GM21528 (cell line): ENCODE results near the gene OR6K2.
"Not testable (repeated sequence)": the region's sequence is repeated elsewhere in the genome, so short reads cannot be mapped to it uniquely, and the experiment has no call there.

Source experiments
- ATAC-seq: cut with Tn5 transposase; IDR thresholded peaks from one replicate; pipeline ENCODE4 v1.9.1; 2021; ENCODE audit warnings: mild to moderate bottlenecking, moderate library complexity; ENCODE audit not compliant: unreplicated experiment, low FRiP score

The OR6K2 gene, protein sequence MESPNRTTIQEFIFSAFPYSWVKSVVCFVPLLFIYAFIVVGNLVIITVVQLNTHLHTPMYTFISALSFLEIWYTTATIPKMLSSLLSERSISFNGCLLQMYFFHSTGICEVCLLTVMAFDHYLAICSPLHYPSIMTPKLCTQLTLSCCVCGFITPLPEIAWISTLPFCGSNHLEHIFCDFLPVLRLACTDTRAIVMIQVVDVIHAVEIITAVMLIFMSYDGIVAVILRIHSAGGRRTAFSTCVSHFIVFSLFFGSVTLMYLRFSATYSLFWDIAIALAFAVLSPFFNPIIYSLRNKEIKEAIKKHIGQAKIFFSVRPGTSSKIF

DNA sequence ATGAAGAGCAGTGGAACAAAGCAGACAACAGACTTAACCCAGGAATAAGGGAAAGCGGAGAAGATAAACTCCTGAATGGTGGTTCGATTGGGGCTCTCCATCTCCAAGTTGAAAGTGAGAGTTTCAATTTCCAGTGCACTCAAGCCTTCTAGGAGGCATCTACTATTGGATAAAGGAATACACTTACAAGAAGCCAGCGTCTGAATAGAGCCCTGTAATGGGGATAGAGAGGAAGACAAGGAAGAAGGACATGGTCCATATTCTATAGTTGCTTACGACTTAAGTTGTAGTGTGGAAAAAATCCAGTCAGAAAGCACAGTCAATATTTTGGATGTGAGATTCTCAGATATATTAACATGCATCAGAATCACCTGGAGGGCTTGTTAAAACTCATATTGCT, at the start of gene OR6K2:
Gene OR6K2 (minus strand): TSS at position 101 of the 400 bp plus-strand sequence. CDS start 0 bp downstream, at position 101.
- ATAC-seq = no peak

DNA sequence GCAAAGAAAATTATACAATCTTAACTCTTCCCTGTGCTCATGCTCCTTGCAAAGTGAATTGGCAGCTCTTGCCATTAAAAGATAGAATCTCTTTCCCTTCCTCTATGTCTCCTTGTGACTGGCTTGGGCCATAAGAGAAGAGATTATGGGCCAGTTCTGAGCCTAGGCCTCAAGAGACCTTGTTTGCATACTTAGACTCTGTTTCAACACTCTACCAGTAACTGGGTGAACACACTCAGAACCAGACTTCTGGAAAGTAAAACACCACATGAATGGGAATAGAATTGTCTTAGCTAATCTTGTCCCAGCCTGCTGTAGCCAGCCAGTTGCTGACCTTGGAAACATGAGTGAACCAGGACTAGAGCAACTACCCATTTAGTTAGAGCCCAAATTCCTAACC, 35.4 kb upstream of the OR6K2 start:
- ATAC-seq = no peak

DNA sequence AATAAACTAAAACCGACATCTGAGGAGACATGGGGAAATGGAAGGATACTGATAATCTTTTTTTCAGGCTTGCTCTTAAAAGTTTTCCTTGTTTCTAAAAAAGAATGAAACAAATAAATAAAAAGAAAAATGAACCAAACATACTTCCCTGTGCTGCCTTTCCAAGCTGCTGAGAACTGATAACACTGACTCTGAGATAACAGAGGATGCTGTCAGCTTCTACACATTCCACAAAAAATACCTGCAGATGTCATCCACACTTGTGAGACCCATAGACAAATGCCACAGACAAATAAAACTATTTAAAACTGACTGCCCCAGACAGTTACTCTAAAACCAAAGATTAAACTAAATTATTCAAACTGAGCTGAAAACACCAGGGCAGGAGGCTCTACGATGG, 32.1 kb upstream of the OR6K2 start:
- no peak for ATAC-seq

DNA sequence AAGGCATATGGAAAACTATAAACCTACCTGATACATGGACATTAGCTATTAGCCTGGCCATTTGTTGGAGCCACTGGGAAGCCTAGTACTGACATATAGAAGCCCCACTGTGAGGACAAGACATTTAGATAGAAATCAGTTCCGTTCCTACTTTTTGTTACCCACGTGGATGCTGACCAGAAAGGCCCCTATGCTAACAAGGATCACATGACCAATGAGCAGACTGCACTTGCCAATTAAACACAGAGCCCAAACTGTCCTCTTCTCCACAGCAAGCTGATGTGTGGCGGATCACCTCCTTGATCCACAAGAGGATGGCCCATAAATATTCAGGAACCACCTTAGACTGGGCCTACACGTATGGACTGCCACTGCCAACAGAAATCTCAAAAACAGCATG, 31.3 kb upstream of the OR6K2 start:
- ATAC-seq = no peak

DNA sequence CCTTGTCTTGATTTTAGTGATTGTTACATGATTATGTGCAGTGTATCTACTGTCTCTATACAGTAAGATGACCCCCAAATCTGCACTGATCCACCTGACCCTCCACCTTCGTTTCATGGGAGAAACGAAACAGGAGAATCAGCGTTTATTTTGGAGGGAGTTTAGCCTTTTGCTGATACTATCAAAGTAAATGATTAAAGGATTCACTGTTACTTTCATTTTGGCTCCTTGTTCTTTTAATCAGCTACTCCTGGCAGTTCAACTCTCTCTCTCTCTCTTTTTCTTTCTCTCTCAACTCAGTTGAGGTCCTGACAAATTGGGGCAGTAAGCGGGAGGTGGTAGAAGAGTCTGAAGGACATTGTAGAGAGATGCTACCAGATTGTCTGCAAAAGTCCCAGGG, 30.0 kb upstream of the OR6K2 start:
- ATAC-seq = no peak

DNA sequence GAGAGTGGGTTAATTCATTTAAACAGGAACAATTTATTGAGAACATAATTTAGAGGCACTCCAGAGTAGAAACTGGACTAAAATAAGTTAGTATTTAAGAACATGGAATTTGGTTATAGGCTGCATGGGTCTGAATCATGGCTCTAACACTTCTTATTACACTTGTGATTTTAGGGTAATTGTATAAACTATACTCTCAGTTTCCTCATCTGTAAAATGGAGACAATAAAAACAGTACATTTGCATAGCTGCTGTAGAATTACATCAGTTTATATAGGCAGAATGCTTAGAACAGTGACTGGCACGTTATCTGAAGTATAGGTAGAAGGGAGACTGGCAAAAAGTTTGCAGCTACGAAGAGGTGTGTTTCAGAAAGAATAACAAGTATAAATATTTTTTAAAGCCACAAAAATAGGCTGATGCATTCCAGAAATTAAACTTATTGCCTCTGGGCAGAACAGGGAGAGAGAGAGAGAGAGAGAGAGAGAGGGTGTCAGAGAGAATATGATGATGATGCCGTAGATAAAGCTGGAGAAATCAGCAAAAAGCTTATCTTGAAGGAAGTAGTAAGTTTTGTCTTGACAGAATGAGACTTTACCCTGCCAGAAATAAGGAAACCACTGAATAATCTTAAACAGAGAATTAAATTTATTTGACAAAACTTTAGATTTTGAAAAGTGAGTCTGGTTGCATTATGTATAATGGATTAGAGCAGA, 28.2 kb upstream of the OR6K2 start:
- ATAC-seq = no peak

DNA sequence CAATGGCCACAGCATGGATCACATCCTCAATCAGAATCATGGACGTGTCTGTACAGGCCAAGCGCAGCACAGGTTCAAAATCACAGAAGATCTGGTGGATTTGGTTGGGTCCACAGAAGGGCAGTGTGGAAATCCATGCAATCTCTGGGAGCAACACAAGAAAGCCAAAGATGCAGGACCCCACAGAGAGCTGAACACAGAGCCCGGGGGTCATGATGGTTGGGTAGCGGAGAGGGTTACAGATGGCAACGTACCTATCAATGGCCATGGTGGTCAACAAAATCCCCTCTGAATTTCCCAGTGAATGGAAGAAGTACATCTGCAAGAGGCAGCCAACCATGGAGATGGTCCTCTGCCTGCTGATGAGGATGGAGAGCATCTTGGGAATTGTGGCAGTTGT, 24.0 kb upstream of the OR6K2 start:
- no peak for ATAC-seq

DNA sequence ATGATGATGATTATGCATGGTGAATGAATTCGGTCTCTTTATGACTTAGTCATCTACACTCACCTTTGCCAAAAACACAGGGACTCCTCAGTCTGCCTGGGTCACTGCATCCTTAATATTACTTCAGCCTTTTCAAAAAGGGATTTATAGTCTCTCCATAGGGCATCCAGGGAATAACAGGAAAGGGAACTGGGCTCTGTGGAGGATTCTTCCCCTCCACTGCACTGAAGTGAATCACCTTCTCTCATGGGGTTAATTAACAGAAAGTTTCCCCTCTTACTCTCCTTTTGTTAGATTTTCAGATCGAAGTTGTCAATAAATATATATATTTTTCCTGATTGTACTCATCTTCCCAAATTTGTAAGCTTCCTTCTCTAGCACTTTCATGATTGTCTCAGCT, 20.2 kb upstream of the OR6K2 start, which contains the start of gene OR6K3:
Gene OR6K3 (minus strand): TSS at position 101 of the 400 bp plus-strand sequence. CDS start 2,605 bp downstream, outside the sequence.
- ATAC-seq = no peak

DNA sequence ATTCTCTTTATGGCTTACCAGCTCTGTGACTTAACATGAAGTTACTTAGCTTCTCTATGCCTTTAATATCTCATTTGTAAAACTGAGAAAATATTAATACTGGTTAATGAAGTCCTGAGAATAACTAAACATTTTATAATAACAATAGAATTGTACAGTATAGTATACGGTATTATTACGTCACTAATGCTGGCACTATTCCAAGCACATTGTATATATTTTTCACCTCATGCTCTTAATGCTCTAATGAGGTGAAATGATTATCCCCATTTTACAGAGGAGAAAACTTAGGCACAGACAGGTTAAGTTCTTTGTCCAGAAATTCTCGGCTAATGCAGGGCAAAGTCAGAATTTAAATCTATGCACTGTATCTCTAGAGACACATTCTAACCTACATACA, 19.2 kb upstream of the OR6K2 start:
- no peak for ATAC-seq

DNA sequence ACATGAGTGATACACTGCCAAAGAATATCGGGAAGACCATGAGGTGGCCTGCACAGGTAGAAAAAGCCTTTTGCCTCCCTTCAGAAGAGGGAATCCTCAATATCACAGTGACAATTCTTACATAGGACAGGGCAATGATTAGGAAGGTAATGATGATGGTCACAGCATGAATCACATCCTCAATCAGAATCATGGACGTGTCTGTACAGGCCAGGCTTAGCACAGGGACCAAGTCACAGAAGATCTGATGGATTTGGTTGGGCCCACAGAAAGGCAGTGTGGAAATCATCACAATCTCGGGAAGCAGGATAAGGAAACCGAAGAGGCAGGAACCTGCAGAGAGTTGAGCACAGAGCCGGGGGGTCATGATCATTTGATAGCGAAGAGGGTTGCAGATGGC, 16.9 kb upstream of the OR6K2 start:
- ATAC-seq = no peak

DNA sequence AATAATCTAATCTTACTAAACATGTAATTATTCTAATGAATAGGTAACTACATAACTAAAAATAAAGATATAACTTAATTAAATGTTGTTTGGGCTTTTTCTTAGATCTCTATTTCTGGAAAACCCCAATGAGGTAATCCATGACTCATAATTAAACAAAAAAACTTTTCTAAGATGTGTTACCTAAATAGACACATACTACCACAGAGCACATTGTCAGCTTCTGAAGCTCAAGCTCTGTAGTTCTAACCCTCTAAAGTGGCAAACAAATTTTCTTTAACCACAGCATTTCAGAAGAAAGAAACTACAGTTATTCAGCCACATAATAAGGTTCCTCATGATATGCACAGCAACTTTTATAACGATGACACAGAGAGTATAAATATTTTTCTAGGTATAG, 15.9 kb upstream of the OR6K2 start:
- no peak for ATAC-seq

DNA sequence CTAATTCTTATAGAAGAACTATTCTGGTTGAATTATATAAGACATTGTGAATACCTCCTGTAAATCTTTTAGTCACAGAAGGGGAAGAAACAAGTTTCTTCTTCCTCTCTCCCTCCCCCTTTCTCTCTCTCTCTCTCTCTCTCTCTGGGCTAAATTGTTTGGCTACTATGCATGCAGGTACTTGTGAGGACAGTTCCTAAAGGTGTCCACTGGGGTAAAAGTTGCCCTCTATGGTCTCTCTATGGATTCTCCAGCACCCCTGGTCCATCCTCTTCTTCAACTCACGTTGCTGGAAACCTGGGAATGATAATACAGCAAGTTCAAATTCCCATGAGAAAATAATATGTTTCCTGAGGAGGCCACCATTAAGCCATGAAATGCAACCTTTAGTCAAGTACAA, 14.3 kb upstream of the OR6K2 start:
- ATAC-seq = no peak

DNA sequence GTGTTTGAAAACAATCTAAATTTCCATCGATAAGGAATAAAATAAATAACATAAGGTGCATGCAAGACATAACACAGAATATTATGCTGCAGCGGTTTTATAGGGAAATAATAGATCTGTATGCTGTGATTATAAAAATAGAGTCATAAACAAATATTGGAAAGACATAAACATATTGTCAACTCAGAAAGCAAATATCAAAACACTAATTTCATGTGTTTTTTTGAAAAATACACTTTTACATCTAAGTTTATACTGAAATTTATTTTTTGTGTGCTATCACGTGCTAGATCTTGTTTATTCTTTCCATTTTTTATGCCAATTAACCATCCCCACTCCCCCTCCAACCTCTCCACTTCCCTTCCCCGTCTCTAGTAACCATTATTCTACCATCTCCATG, 10.6 kb upstream of the OR6K2 start:
- ATAC-seq = no peak

DNA sequence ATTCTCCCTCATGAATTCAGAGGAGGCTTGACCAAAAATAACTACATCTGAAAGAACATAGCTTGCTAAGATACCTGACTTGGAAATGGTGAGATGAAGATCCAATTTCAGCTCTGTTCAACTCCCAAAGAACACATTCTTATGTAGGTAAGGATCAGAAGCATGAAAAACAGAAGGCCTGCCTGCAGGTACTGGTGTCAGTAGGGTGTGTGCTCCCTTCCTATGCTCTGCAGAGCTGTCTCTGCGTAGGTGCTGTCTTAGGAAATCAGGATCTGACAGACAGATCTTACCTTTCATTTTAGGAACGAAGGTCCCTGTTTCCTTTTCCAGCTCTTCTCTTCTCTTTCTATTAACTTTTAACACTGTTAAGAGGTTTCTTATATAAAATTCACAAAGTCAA, 5.6 kb upstream of the OR6K2 start:
- ATAC-seq = no peak

DNA sequence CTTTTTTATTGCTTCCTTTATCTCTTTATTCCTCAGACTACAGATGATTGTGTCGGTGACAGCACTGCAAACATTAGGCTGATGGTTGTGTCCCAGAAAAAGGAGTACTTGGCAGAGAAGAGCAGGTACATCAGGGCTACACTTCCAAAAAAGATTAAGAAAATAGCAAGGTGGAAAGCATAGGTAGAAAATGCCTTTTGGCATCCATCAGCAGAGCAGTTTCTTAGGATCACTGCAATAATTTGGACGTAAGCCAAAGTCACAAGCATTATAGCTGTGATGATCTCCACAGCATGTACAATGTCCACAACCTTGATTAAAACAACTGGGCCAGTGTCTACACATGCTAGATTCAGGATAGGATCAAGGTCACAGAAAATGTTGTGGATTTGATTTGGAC, 5.9 kb downstream of the OR6K2 start:
- ATAC-seq = no peak

DNA sequence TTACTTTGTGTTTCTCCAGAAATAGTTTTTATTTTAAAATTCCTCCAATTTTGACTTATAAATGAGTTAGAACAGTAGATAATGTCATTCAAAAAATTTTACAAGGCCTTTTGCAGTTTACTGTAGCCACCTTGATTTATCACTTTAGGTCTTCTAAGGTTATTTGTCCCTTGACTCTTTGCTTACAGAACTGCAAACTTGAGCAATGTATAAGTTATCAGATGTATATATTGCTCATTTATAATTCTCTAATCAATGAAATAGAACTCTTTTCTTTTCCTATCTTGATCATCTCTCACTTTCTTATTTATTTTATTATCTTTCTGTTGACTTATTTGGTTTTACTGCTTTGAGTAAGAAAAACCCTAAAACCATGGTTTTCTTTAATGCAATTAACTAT, 8.1 kb downstream of the OR6K2 start:
- no peak for ATAC-seq

DNA sequence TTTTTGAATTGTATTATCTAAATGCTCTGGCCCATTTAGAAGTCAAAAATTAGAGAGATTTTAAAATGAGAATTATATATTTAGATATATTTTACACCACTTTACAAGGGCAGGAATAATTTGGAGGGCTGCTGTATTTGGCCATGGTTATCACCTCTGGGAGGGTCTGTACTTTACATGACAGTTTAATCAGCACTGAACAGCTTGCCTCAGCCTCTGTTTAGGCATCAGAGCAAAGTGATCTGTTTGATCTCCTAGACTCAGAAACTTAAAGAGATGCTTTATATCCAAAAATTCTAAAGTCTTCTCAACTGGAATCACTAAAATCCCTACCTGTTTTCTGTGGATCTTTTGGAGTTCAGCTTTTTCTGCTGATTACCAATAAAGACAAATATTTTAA, 8.5 kb downstream of the OR6K2 start:
- ATAC-seq = no peak

DNA sequence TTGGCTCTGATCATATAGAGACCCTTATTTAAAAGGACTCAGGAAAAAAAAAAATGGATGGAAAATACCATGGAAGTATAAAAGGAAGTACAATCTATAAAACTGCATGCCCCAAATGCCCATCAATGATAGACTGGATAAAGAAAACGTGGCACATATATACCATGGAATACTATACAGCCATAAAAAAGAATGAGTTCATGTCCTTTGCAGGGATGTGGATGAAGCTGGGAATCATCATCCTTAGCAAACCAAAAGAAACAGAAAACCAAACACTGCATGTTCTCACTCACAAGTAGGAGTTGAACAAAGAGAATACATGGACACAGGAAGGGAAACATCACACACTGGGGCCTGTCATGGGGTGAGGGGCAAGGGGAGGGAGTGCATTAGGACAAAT, 9.3 kb downstream of the OR6K2 start:
- ATAC-seq = not testable (repeated sequence)

DNA sequence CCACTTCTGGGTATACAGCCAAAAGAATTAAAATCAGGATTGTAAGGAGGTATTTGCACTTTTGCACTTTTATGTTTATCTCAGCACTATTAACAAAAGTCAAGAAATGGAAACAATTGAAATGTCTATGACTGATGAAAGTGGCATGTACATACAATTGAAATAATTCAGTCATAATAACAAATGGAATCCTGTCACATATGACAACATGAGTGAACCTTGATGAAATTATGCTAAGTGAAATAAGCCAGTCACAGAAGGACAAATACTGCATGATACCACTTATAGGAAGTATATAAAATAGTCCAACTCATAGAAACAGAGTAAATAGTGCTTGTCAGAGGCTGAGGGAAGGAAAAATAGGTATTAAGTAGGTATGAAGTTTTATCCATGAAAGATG, 10.6 kb downstream of the OR6K2 start:
- no peak for ATAC-seq

DNA sequence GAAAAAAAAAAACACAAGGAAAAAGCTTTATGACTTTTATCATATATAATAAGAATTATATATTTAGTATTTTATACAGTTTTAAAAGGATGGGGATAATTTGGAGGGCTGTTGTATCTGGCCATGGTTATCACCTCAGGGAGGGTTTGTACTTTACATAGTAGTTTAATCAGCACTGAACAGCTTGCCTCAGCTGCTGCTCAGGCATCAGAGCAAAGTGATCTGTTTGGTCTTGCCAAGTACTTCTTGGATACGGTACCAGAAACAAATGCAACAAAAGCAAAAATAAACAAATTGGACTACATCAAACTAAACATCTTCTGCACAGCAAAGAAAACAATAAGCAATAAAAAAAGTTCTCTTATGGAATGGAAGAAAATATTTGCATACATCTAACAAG, 11.3 kb downstream of the OR6K2 start:
- ATAC-seq = no peak

DNA sequence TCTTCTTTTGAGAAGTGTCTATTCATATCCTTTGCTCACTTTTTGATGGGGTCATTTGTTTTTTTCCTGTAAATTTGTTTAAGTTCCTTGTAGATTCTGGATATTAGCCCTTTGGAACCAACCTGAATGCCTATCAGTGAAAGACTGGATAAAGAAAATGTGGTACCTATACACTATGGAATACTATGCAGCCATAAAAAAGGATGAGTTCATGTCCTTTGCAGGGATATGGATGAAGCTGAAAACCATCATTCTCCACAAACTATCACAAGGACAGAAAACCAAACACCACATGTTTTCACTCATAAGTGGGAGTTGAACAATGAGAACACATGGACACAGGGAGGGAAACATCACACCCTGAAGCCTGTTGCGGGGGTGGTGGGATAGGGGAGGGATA, 12.1 kb downstream of the OR6K2 start:
- not testable (repeated sequence) for ATAC-seq

DNA sequence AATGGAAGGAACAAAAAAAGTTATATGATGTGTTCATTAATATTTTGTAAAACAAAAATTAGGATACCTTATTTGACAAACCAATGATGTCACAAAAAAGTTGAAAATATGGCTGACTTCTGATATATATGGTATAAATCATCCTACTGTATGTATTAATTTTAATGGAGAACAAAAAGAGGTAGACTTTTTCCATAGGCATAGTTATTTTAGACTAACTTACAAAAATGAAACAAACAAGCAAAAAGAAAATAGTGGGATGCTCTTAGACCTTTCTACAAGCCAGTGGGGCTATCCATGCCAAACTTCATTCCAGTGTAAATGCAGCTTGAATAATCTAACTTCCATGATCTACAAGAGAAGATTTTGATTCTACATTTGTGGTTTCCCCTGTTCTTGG, 13.4 kb downstream of the OR6K2 start:
- no peak for ATAC-seq
